Stimulated activated CD4-positive, alpha-beta T cell treated with anti-CD3 and anti-CD28 coated beads, TNF-alpha, amount 100 ng/mL, for 1 hour (primary cell): ENCODE measurements around the gene RRM2.

Experiments
- DNase-seq, 3 donors: peaks; one replicate each; pipeline ENCODE4 v3.0.0-alpha.2; 2020; ENCODE audit warnings: low read depth in 3 of 3, low spot score in 1 of 3

RRM2 gene

DNA sequence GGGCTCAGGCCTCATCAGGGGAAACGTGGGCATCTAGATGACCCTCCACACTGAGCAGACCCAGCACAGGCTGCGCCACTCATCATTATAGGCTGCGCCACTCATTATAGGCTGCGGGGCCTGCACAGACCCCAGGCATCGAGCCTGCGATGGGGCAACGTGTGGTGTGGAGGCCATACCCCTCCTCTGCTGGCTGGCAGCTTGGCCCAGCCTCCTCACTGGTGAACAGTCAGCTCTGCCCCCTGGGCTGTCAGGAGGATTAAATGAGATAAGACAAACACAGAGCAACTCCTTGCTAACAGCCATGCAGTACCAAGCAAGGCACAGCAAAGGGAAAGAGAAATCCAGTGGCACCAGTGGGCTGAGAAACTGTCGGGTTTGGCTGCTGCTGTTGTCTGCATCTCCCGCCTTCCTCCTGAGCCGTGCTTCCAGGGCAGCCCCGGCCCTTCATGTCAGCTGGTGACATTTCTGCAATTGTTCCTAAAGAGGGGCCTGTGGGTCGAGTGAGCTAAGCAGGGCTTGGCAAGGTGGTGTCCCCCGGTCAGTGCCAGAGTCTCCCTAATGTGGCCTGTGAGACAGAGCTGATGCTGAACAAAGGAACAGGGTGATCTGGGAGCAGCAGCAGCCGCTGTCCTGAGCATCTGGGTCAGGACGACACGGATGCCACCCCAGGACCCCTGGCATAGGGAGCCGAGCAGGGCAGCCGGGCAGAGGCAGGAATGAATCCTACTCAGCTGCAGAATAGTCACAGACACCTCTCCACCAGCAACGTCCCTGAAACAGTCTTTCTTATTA lies 48.7 kb downstream of the RRM2 start:
- DNase-seq = no peak

- DNase-seq = no peak
Measured at GRCh38 chr2:10172033-10172871, 49.7 kb downstream of the RRM2 start.

- DNase-seq = no peak
Measured at GRCh38 chr2:10173258-10174005, 50.9 kb downstream of the RRM2 start.

- DNase-seq = no peak
Measured at GRCh38 chr2:10174173-10174572, 51.6 kb downstream of the RRM2 start.

DNA sequence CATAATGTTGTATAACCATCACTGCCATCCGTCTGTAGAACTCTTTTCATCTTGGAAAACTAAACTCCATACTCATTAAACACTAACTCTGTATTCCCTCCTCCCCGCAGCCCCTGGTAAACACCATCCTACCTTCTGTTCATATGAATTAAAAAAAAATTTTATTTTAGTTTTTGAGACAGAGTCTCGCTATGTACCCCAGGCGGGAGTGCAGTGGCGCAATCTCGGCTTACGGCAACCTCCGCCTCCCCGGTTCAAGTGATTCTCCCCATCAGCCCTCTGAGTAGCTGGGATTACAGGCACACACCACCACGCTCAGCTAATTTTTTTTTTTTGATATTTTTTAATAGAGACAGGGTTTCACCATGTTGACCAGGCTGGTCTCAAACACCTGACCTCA lies 52.9 kb downstream of the RRM2 start:
- DNase-seq = no peak

GRCh38 chr2:10178751-10179150 lies 56.2 kb downstream of the RRM2 start:
- no peak for DNase-seq

DNA sequence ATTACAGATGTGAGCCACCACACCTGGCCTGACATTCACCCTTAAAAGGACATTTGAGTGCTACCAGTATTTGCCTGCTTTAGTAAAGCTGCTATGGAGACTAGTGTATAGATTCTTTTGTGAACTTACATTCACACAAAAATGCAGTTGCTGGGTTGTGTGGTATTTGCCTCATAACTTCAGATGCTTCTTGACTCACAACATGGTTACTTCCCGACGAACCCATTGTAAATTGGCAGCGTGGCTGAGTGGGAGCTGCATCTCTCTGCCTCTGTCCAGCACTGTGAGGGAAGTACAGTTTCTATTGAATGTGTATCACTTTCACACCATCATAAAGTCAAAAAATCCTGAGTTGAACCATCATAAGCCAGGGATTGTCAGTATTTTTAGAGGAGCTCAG lies 56.9 kb downstream of the RRM2 start:
- DNase-seq = no peak

DNA sequence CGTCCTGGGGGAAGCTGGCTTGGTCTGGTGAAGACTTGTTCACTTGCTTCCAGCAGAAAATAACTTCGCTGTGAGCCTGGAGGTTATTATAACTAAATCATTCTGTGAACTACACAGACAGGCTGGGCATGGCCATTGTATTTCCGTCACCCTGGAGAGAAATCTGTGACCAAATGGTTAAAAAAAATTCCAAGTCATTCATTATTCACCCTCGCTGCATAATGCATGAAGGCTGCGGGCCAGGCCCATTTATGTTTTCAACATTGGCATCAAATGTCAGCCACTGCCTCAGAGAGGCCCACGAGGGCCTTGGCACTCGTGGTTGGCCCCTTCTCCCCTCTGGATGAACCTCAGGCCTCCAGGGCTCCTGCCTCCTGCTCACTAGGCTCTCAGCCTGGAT lies 57.7 kb downstream of the RRM2 start:
- no peak for DNase-seq
